Hepatic stellate cell (primary cell): ENCODE data around the gene KLHL6.

Experiments
- DNase-seq: peaks from one replicate; pipeline ENCODE4 v3.0.0; 2011; ENCODE audit warnings: low spot score

KLHL6 gene

DNA sequence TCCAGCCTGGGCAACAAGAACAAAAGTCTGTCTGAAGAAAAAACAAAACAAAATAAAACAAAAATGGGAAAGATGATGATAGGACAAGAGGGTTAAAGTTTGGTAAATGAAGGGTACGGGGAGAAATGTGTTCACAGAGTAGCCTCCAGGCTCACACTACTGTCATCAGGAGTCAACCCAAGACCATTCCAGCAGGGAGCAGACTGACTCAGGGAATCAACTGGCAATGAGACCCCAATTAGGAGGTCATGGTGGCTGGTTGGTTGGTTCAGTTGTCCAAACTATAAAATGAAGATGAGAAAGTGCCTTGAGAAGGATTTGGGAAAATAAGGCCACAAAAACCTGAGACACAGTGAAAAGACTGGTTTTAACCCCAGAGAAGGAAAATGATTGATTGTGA, 51.8 kb downstream of the KLHL6 start:
- DNase-seq: no peak

GRCh38 chr3:183502237-183503181, 53.0 kb downstream of the KLHL6 start:
- no peak for DNase-seq

DNA sequence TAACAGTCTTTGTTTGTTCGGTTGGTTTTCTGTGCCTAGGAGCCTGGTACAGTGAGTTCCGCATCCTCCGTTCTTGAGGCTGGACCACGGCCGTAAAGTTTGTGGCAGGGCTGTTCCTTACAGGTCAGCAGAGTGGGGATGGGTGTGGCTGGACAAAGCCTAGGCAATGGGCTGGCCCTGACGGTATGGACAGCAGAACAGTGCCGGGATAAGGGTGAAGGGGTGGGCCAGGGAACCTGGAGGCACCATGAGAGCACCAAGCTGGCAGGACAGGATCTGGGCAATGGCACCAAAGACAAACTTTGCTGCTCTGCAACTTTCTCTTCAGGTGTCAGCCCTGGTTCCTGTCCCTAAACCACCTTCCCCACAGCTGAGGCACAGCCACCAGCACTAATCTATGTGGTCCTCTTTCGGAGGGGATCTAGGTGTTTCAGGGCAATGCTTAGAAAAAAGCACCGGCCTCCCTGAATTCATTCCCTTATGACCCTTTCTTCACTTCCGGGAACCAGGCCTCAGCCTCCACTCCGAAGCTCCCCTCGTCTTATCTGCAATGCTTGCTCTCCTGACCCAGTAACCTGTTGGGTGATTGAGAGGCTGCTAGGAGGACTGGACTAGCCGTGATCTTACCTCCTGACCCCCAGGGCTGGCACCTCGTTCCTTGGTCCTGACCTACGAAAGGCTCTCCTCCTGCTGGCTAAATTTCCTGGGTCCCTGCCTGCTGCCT, 54.4 kb downstream of the KLHL6 start:
- DNase-seq: no peak

DNA sequence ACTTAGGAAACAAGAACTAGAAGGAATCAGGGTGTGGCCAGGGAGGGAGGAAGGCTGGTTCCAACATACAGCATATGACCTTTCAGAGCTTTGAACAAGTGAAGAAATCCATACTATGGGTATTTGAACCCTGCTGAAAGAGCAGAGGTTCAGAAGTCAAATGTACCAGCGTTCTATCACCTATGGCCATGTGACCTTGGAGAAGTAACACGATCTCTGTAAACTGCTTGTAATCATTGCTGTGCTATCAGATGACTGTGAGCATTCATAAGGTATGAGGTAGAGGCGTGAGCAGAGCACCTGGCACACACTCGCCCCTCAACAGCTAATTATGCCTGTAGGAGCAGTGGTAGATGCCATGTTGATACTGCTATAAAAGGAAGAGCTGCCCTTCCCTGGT, 55.2 kb downstream of the KLHL6 start:
- DNase-seq: no peak

- no peak for DNase-seq
Measured at GRCh38 chr3:183498634-183499033, 56.9 kb downstream of the KLHL6 start.

GRCh38 chr3:183497313-183497712, 58.2 kb downstream of the KLHL6 start:
- DNase-seq: no peak

- DNase-seq: no peak
Measured at GRCh38 chr3:183496311-183496710, 59.2 kb downstream of the KLHL6 start.

GRCh38 chr3:183494341-183494740, 61.2 kb downstream of the KLHL6 start:
- DNase-seq: no peak

GRCh38 chr3:183493296-183494045, 62.0 kb downstream of the KLHL6 start:
- no peak for DNase-seq

DNA sequence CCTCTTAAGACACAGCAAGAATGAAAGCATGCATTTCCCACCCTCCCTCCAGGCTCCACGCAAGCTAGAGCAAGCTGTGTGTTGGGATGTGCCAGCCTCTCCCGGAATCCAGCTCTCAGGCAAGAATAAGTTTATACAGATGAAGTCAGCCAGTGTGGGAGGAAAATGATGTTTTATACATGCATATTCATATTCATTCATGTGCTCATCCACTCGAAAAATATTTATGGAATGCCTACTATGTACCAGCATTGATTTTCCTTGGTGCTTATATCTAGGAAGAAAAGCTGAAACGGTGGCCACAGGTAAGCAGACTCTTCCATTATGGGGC, 62.7 kb downstream of the KLHL6 start:
- no peak for DNase-seq

GRCh38 chr3:183491923-183492848, 63.3 kb downstream of the KLHL6 start:
- DNase-seq: no peak

DNA sequence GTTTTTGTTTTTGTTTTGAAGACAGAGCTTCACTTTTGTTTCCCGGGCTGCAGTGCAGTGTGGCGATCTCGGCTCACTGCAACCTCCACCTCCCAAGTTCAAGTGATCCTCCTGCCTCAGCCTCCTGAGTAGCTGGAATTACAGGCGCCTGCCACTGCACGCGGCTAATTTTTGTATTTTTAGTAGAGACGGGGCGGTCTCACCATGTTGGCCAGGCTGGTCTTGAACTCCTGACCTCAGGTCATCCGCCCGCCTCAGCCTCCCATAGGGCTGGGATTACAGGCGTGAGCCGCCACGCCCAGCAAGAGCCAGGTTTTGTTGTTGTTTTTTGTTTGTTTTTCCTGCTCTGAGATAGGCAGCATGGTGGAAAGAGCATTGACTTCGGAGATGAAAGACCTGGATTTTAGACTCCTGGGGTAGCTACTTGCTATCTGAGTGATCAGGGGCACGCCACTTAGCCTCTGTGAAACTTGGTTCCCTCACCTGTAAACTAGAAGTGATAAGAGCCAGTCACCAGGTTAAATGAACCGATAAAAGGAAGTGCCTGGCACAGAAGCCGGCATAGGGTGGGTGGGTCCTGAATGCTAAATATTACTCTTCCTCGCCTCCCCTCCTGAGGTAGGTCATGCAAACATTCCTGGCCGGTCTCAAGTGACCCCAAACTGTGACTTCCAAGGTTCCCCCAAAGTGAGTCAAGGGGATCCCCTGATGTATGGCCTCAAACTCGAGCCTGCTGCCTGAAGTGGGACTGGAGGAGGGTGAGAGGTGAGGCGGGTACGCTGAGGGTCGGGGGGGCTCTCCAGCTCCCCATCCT, 64.2 kb downstream of the KLHL6 start:
- DNase-seq: no peak

- DNase-seq: no peak
Measured at GRCh38 chr3:183490653-183491052, 64.9 kb downstream of the KLHL6 start.

DNA sequence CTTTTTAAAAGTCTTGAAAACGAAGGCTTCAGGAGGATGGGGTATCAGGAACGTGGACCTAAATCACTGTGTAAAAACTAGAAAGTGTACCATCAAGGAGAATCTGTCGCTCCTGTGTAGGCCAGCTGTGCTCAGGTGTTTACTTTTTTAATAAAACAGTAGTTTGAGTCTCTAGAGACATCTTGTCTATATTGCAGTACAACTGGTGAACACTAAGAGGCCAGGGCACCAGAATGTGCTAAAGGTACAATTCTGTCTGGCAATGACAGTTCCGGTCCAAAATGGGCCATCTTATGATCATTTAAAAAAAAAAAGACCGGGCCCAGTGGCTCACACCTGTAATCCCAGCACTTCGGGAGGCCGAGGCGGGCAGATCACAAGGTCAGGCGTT, 65.3 kb downstream of the KLHL6 start:
- no peak for DNase-seq

DNA sequence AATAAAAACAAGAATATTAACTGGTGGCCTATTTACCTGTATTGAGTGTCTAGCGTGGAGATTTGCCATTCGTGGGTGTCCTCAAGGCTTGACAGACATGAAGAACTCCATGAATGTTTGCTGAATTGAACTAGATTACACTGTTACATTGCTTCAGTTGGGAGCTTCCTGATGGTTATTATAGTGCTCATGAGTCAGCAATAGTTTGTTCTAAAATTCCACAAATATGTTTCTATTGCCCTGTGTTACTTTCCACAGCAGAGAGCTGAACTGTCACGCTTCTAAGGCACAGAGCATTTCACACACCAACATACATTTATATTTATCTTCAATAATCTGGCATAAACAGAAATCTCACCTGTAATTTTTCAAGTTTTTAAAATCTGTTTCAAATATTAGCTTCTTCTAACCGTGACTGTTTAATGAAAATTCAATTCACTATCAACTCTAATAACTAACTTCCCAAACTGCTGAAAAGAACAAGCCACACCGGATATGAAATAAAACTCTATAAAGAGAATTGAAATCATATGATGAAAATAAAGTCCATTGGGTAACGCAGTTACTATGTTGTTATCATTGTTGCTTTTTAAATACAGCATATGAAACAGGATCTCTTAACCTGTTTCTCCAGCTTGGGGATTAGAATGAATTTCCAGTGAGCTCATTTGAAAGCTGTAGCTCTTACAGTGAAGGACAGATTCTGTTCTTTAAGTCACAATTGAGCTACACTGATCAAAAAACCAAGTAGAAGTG, 65.9 kb downstream of the KLHL6 start:
- no peak for DNase-seq

DNA sequence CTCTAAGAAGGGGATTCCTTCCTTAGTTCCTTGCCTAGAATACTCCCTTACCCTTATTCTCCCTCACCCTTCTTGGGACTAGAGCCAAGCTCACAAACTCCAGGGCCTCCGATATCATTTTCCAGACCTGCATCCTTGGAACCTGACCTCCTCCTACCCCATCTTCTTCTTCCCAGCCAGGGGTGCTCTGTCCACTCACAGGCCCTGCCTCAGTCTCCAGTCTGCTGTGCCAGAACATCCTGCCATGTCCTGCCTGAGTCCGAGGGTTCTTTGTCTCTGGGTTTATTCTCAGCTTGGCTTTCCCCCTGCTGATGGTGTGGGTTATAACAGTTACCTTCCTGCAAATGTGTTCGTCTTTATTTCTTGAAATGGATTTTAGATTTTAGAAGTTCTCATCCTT, 67.2 kb downstream of the KLHL6 start:
- DNase-seq: no peak

DNA sequence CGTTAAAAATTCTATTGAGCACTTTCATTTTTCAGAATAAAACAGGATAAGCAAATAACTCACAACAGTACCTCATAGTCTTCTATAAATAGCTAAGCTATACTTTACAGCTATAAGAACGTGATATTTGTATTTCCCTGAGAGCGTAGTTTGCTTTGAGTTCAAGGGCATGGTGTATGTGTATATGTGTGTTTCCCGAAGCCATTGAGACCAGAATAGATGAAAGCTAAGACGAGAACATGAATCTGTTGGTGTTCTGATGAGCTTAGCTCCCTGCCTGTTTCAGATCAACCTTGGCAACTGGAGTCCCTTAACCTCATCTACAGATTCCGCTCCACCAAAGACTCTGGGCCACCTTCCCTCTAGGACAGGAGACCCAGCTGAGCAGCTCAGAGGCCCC, 67.6 kb downstream of the KLHL6 start:
- no peak for DNase-seq

DNA sequence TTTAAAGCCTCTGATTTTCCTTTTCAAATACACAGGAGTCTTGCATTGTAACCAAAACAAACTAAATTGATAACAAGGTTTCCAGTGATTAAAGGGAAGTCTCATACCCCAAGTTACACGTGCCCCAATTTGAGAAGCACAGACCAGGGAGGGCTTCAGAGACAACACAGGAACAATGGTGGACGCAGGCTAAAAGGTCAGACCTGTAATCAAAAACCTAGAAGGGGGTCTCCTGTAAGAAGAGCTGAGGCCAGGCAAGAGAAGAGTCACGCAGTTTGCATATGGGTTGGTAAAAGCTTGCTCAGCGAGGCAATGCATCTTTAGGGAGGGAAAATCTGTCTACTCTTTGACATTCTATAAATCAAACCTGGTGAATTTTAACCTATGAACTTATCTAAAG, 68.5 kb downstream of the KLHL6 start:
- DNase-seq: no peak

- DNase-seq: no peak
Measured at GRCh38 chr3:183486472-183486871, 69.0 kb downstream of the KLHL6 start.

DNA sequence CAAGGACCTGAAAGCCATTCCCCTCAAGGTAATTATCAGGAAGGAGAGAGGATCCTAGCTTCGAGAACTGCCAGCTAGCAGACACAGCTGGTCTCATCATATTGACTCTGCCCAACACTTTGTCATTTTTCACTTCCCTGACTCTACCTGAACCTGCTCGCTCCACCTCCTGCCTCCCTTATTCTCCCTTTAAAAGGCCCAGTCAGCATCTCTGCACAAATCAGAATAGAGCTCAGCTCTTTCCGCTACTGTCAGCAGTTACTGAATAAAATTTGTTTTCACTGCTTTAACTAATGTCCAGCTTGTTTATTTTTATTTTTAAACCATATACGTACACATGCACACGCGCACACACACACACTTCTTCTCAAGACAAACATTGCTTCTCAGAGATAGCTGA, 69.9 kb downstream of the KLHL6 start:
- DNase-seq: no peak
